ENCODE data around the gene DIAPH3.

DNA sequence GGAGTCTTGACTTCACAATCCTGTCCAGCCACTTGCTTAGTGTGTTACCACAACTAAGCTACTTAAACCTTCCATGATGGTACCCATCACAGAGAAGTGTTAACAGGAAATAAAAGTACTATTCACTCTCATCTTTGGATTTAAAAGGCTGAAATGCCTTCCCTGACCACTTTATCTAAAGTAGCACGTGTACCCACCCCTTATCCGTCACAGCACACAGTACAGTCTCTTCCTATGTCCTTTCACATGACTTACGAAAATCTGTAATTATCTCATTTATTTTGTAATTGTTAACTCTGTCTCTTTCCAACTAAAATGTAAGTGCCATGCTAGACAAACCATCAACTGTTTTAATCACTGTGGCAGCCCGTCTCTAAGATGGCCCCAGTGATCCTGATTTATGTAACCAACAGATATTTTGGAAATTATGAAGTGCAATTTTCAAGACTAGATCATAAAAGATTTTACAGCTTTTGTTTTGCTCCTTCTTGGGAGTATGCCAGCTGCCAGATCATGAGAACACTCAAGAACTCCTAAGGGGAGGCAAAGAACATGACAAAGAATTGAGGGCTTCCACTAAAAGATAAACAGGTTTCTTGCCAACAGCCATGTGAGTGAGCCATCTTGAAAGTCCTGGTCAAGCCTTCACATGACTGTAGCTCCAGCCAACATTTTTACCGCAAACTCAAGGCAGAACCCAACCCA, 44.9 kb downstream of the DIAPH3 start:
- TF ChIP-seq, protein P1, sequence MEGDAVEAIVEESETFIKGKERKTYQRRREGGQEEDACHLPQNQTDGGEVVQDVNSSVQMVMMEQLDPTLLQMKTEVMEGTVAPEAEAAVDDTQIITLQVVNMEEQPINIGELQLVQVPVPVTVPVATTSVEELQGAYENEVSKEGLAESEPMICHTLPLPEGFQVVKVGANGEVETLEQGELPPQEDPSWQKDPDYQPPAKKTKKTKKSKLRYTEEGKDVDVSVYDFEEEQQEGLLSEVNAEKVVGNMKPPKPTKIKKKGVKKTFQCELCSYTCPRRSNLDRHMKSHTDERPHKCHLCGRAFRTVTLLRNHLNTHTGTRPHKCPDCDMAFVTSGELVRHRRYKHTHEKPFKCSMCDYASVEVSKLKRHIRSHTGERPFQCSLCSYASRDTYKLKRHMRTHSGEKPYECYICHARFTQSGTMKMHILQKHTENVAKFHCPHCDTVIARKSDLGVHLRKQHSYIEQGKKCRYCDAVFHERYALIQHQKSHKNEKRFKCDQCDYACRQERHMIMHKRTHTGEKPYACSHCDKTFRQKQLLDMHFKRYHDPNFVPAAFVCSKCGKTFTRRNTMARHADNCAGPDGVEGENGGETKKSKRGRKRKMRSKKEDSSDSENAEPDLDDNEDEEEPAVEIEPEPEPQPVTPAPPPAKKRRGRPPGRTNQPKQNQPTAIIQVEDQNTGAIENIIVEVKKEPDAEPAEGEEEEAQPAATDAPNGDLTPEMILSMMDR (IDR thresholded peaks at IDR 0.05), result no peak
- no peak for TF ChIP-seq POLR2A (IDR thresholded peaks at IDR 0.05)

All from prostate gland (tissue), 2 donors.